Thymus (tissue), 11 donors: ENCODE results near the gene ITGB2. TPM values are rescaled to one million over a fixed set of nuclear protein-coding genes. Genes with fewer than 3 reads are reported as not detected.

Source experiments
- DNase-seq, 9 donors: peaks; one replicate each; pipeline ENCODE4 v3.0.0-alpha.2; 2013; ENCODE audit warnings: low spot score in 9 of 9, low read depth in 6 of 9, missing footprints in 1 of 9
- H3K27ac ChIP-seq, 2 donors: one replicate each; pipeline ENCODE4 v1.5.1; 2013; ENCODE audit warnings: control low read depth in 1 of 2, low read depth in 1 of 2, low read length in 1 of 2, mild to moderate bottlenecking in 1 of 2, moderate library complexity in 1 of 2
- H3K27me3 ChIP-seq, 2 donors: one replicate each; pipeline ENCODE4 v1.5.1; 2013; ENCODE audit warnings: low read length in 1 of 2; ENCODE audit not compliant: control insufficient read depth in 2 of 2, insufficient read depth in 1 of 2
- H3K36me3 ChIP-seq, 2 donors: one replicate each; pipeline ENCODE4 v1.5.1; 2013; ENCODE audit warnings: low read length in 1 of 2, mild to moderate bottlenecking in 1 of 2, moderate library complexity in 1 of 2; ENCODE audit not compliant: control insufficient read depth in 2 of 2, insufficient read depth in 2 of 2
- H3K4me1 ChIP-seq, 2 donors: one replicate each; pipeline ENCODE4 v1.5.1; 2013; ENCODE audit warnings: low read length in 2 of 2; ENCODE audit not compliant: control insufficient read depth in 2 of 2, insufficient read depth in 2 of 2
- H3K4me3 ChIP-seq, 2 donors: one replicate each; pipeline ENCODE4 v1.5.1; 2013; ENCODE audit warnings: low read length in 2 of 2, control low read depth in 1 of 2, mild to moderate bottlenecking in 1 of 2
- H3K9me3 ChIP-seq, 2 donors: one replicate each; pipeline ENCODE4 v1.5.1; 2013; ENCODE audit warnings: low read length in 1 of 2, mild to moderate bottlenecking in 1 of 2; ENCODE audit not compliant: control insufficient read depth in 2 of 2, insufficient read depth in 1 of 2
- WGBS: extraction: QIAGEN DNeasy Blood & Tissue Kit; methylation state at CpG from one replicate; pipeline ENCODE4 v1.1.7; 2013; 5-methylcytosine and 5-hydroxymethylcytosine counted together
- polyA plus RNA-seq: library from polyadenylated mRNA; stranded (reverse); fragments of 200-250 nt; gene quantifications from one replicate; pipeline ENCODE4 v1.2.3, GENCODE V29; 2013
- total RNA-seq: library from RNA; stranded (reverse); fragments of 120-200 nt; gene quantifications from one replicate; pipeline ENCODE4 v1.2.4, GENCODE V29; 2013
- donor health status: healthy.

The ITGB2 gene
- total and polyA plus RNA-seq, 2 donors, result 104 to 134 TPM

- no peak overlapping the region for H3K27ac ChIP-seq
- no peak for DNase-seq
- no peak overlapping the region for H3K4me3 ChIP-seq
- 95% methylated on average over 30 of the region's 30 CpGs for whole genome bisulfite sequencing
- no peaks in the 10 kb centered on the region for H3K36me3 ChIP-seq
- H3K27me3 ChIP-seq, result peaks cover 0 to 6% of the 10 kb centered on the region in 2 donors
- H3K4me1 ChIP-seq, result no peaks in the 10 kb centered on the region
- H3K9me3 ChIP-seq, result no peaks in the 10 kb centered on the region
These were observed 82.4 kb downstream of the ITGB2 start for GRCh38 chr21:44838039-44838895.

DNA sequence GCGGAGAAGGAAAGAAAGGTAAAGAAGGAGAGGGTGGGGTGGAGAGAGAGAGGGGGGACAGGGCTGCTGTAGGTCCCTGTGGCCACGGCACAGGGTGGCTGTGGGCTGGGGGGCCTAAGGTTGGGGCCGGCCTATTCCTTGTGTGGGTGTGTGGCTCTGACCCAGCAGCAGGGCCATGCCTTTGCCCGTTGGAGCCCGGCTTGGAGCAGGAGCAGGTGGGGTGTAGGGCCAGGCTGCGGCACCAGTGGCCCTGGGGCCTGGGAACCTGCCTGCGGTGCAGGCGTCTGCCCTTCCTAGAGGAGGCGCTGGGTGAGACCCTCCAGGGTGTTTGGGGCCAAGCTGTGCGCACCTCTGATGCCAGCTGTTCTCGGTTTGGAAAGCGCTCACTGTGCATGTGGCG is 83.2 kb downstream of the ITGB2 start:
- peaks cover 0 to 4% of the 10 kb centered on the region in 2 donors for H3K27me3 ChIP-seq
- no peaks in the 10 kb centered on the region for H3K9me3 ChIP-seq
- no peaks in the 10 kb centered on the region for H3K36me3 ChIP-seq
- no peak overlapping the region for H3K4me3 ChIP-seq
- WGBS, result 96% methylated on average over 13 of the region's 13 CpGs
- no peaks in the 10 kb centered on the region for H3K4me1 ChIP-seq
- no peak for DNase-seq
- H3K27ac ChIP-seq, result no peak overlapping the region

DNA sequence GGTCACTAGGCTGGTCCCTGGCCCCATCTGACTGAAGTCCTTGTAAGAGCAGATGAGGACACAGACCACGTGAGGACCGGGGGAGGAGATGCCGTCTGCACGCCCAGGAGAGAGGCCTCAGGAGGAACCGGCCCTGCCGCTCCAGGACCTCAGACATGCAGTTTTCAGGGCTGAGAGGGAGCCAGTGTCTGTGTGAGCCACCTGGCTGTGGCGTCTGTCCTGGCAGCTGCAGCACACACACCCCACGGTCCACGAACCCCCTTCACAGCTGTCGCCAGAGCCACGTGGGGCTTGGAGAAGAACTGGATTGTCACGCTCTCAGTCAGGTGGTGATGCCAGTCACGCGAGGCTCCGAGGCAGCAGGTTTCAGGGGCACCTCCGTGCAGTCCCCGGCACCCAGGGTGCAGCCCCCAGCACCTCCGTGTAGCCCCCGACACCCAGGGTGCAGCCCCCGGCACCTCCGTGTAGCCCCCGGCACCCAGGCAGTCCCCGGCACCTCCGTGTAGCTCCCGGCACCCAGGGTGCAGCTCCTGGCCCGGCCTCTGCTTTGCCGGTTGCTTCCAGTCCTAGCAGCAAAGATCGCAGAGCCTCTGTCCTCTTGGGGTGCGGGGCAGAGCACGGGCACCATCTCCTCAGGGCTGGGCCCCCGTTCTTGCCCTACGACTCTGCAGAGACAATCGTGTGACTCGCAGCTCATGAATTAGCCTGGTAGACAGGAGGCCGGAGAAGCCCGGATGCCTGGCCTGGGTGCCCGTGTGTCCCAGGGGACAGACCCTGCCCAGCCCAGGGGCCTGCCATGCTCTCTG is 83.8 kb downstream of the ITGB2 start:
- DNase-seq, result no peak
- WGBS, result 87% methylated on average over 37 of the region's 37 CpGs
- no peaks in the 10 kb centered on the region for H3K9me3 ChIP-seq
- H3K4me1 ChIP-seq, result no peaks in the 10 kb centered on the region
- H3K27ac ChIP-seq, result no peak overlapping the region
- H3K27me3 ChIP-seq, result peaks cover 0 to 2% of the 10 kb centered on the region in 2 donors
- H3K4me3 ChIP-seq, result no peak overlapping the region
- H3K36me3 ChIP-seq, result no peaks in the 10 kb centered on the region

DNA sequence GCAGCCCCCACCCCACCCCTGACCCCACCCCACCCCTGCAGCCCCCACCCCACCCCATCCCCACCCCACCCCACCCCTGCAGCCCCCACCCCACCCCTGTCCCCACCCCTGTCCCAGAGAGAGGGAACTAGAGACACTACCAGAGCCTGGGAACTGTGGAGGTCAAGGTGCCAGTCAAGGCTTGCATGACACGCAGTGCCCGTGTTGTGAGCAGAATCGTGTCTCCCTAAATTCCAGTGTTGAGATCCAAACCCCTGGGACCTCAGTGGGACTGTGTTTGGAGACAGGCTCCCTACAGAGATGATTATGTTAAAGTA is 84.4 kb downstream of the ITGB2 start:
- Histone ChIP-seq H3K9me3 (no peaks in the 10 kb centered on the region), H3K27ac (no peak overlapping the region), H3K4me1 (peaks cover 0 to 1% of the 10 kb centered on the region in 2 donors), H3K4me3 (no peak overlapping the region), H3K36me3 (no peaks in the 10 kb centered on the region), H3K27me3 (peaks cover 0 to 2% of the 10 kb centered on the region in 2 donors)
- WGBS, result 94% methylated on average over 3 of the region's 3 CpGs
- DNase-seq, result no peak

Other genes starting within 250 kb of the ITGB2 start
- not detected for gene KRTAP12-1, start 238.7 kb downstream of the ITGB2 start, total RNA-seq
- gene KRTAP12-1, start 238.7 kb downstream of the ITGB2 start, polyA plus RNA-seq, result not detected
- not detected for gene KRTAP10-12, start 223.7 kb downstream of the ITGB2 start, total RNA-seq
- gene KRTAP10-12, start 223.7 kb downstream of the ITGB2 start, polyA plus RNA-seq, result not detected
- 0.38 TPM for gene TSPEAR, start 209.3 kb downstream of the ITGB2 start, total RNA-seq
- 0.07 TPM for gene TSPEAR, start 209.3 kb downstream of the ITGB2 start, polyA plus RNA-seq
- 32.8 TPM for gene UBE2G2, start 119.1 kb downstream of the ITGB2 start, total RNA-seq
- gene UBE2G2, start 119.1 kb downstream of the ITGB2 start, polyA plus RNA-seq, result 67.6 TPM
- 63.7 TPM for gene SUMO3, start 102.8 kb downstream of the ITGB2 start, total RNA-seq
- gene SUMO3, start 102.8 kb downstream of the ITGB2 start, polyA plus RNA-seq, result 49.6 TPM
- 75.3 TPM for gene PTTG1IP, start 47.2 kb downstream of the ITGB2 start, total RNA-seq
- gene PTTG1IP, start 47.2 kb downstream of the ITGB2 start, polyA plus RNA-seq, result 138 TPM
- gene SLX9, start 19.1 kb upstream of the ITGB2 start, total RNA-seq, result 29.0 TPM
- gene SLX9, start 19.1 kb upstream of the ITGB2 start, polyA plus RNA-seq, result 28.4 TPM
- 11.9 TPM for gene ADARB1, start 153.7 kb upstream of the ITGB2 start, total RNA-seq
- gene ADARB1, start 153.7 kb upstream of the ITGB2 start, polyA plus RNA-seq, result 14.6 TPM